ENCODE measurements around the gene PRKCA. TPM values are rescaled to one million over a fixed set of nuclear protein-coding genes. Genes with fewer than 3 reads are reported as not detected.
A peak's percentile ranks its signal among the peaks of the same experiment; 100 is the strongest.
"Not testable (repeated sequence)": the region's sequence is repeated elsewhere in the genome, so short reads cannot be mapped to it uniquely, and the experiment has no call there.

The PRKCA gene
- total RNA-seq, 2 donors from 2014 or later: 43.0 to 53.0 TPM

GRCh38 chr17:66443606-66444005 lies 141.2 kb downstream of the PRKCA start:
- intact Hi-C loops (cut with DNase I, micrococcal nuclease): no loop called here
- DNase-seq: no peak

GRCh38 chr17:66444031-66444430 lies 141.6 kb downstream of the PRKCA start:
- no peak for ATAC-seq
- intact Hi-C loops (cut with DNase I, micrococcal nuclease): no loop called here
- DNase-seq: no peak

More at GRCh38 chr17:66443606-66444005, 141.2 kb downstream of the PRKCA start:
- ATAC-seq: no peak

GRCh38 chr17:66445229-66445628 lies 142.8 kb downstream of the PRKCA start:
- intact Hi-C loops (cut with DNase I, micrococcal nuclease): no loop called here
- ATAC-seq: no peak
- no peak for DNase-seq

GRCh38 chr17:66446419-66446818 lies 144.0 kb downstream of the PRKCA start:
- DNase-seq: no peak
- ATAC-seq: no peak
- intact Hi-C loops (cut with DNase I, micrococcal nuclease): no loop called here

GRCh38 chr17:66447159-66447558 lies 144.7 kb downstream of the PRKCA start:
- intact Hi-C loops (cut with DNase I, micrococcal nuclease): no loop called here
- no peak for ATAC-seq
- no peak for DNase-seq

- ATAC-seq (no peak), DNase-seq (no peak)
- intact Hi-C loops (cut with DNase I, micrococcal nuclease): no loop called here
Observed at GRCh38 chr17:66448026-66448639, 145.7 kb downstream of the PRKCA start.

- ATAC-seq (no peak), DNase-seq (no peak)
- intact Hi-C loops (cut with DNase I, micrococcal nuclease): no loop called here
Observed at GRCh38 chr17:66449418-66449977, 147.1 kb downstream of the PRKCA start.

- intact Hi-C loops (cut with DNase I, micrococcal nuclease): no loop called here
- no peak for ATAC-seq
- DNase-seq: no peak
Observed at GRCh38 chr17:66450008-66450851, 147.8 kb downstream of the PRKCA start.

- DNase-seq (no peak), ATAC-seq (no peak)
- intact Hi-C loops (cut with DNase I, micrococcal nuclease): no loop called here
Observed at GRCh38 chr17:66450852-66451158, 148.4 kb downstream of the PRKCA start.

GRCh38 chr17:66451188-66452149 lies 149.1 kb downstream of the PRKCA start:
- DNase-seq (peak; percentile 65 to 74), ATAC-seq (peak; percentile 95)
- intact Hi-C loops (cut with DNase I, micrococcal nuclease): no loop called here

GRCh38 chr17:66455060-66455459 lies 152.6 kb downstream of the PRKCA start:
- intact Hi-C loops (cut with DNase I, micrococcal nuclease): no loop called here
- ATAC-seq (no peak), DNase-seq (no peak)

GRCh38 chr17:66457499-66457898 lies 155.1 kb downstream of the PRKCA start:
- ATAC-seq; DNase-seq; intact Hi-C loops (cut with DNase I, micrococcal nuclease): not testable (repeated sequence)

- intact Hi-C loops (cut with DNase I, micrococcal nuclease): no loop called here
- no peak for ATAC-seq
- DNase-seq: no peak
Observed at GRCh38 chr17:66458782-66459181, 156.4 kb downstream of the PRKCA start.

- ATAC-seq (no peak), DNase-seq (peak in 1 of 2 donors; percentile 55)
- intact Hi-C loops (cut with DNase I, micrococcal nuclease): no loop called here
Observed at GRCh38 chr17:66459811-66460270, 157.4 kb downstream of the PRKCA start.

GRCh38 chr17:66460558-66460957 lies 158.1 kb downstream of the PRKCA start:
- intact Hi-C loops (cut with DNase I, micrococcal nuclease): no loop called here
- no peak for DNase-seq
- no peak for ATAC-seq

- DNase-seq: no peak
- intact Hi-C loops (cut with DNase I, micrococcal nuclease): no loop called here
- no peak for ATAC-seq
Observed at GRCh38 chr17:66461343-66461995, 159.1 kb downstream of the PRKCA start.

GRCh38 chr17:66462010-66462409 lies 159.6 kb downstream of the PRKCA start:
- ATAC-seq: peak; percentile 83
- intact Hi-C loops (cut with DNase I, micrococcal nuclease): no loop called here
- DNase-seq: peak; percentile 41 to 60

GRCh38 chr17:66464921-66465320 lies 162.5 kb downstream of the PRKCA start:
- intact Hi-C loops (cut with DNase I, micrococcal nuclease): no loop called here
- no peak for ATAC-seq
- no peak for DNase-seq

GRCh38 chr17:66465701-66466100 lies 163.3 kb downstream of the PRKCA start:
- DNase-seq: no peak
- no peak for ATAC-seq
- intact Hi-C loops (cut with DNase I, micrococcal nuclease): no loop called here

Data from left colon (tissue), 2 donors.